ENCODE data around the gene ANKFY1.

DNA sequence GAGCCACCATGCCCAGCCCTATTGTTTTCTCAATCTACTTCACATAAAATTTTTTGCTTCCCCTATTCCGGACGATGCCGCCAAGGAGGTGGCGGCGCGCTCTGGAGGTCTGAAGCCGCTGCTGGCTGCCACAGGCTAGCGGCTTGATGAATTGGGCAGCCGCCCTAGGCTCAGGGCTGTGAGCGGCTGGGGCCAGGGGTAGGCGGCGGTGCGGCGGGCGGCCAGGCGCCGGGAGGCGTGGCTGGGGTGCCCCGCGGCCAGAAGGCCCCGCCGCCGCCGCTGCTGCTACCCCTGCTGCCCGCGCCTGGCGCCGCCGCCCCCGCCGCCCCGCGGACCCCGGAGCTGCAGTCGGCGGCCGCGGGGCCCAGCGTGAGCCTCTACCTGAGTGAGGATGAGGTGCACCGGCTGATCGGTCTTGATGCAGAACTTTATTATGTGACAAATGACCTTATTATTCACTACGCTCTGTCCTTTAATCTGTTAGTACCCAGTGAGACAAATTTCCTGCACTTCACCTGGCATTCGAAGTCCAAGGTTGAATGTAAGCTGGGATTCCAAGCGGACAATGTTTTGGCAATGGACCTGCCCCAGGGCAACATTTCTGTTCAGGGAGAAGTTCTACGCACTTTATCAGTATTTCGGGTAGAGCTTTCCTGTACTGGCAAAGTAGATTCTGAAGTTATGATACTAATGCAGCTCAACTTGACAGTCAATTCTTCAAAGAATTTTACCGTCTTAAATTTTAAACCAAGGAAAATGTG is 41.7 kb downstream of the ANKFY1 start:
- TF ChIP-seq, protein P1, sequence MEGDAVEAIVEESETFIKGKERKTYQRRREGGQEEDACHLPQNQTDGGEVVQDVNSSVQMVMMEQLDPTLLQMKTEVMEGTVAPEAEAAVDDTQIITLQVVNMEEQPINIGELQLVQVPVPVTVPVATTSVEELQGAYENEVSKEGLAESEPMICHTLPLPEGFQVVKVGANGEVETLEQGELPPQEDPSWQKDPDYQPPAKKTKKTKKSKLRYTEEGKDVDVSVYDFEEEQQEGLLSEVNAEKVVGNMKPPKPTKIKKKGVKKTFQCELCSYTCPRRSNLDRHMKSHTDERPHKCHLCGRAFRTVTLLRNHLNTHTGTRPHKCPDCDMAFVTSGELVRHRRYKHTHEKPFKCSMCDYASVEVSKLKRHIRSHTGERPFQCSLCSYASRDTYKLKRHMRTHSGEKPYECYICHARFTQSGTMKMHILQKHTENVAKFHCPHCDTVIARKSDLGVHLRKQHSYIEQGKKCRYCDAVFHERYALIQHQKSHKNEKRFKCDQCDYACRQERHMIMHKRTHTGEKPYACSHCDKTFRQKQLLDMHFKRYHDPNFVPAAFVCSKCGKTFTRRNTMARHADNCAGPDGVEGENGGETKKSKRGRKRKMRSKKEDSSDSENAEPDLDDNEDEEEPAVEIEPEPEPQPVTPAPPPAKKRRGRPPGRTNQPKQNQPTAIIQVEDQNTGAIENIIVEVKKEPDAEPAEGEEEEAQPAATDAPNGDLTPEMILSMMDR (IDR thresholded peaks at IDR 0.05) = no peak
- TF ChIP-seq POLR2A (IDR thresholded peaks at IDR 0.05) = no peak
